ENCODE results near the gene CEP72.

- TF ChIP-seq POLR2A (IDR thresholded peaks at IDR 0.05) (no peak), CTCF (IDR thresholded peaks at IDR 0.05) (no peak)
Measured at GRCh38 chr5:591746-592145, 20.4 kb upstream of the CEP72 start.

All from heart left ventricle (tissue), 13 donors.